WI38 (cell line): ENCODE results near the gene MYO1D.
"Not testable (repeated sequence)": the region's sequence is repeated elsewhere in the genome, so short reads cannot be mapped to it uniquely, and the experiment has no call there.

ENCODE experiments used
- H3K4me3 ChIP-seq: 2 replicates; pipeline ENCODE4 v1.5.1; 2011; ENCODE audit warnings: low read depth, mild to moderate bottlenecking, control low read depth, low read length
- TF ChIP-seq, protein P1 (sequence below): IDR thresholded peaks from 2 replicates; pipeline ENCODE4 v1.5.1; 2012; ENCODE audit warnings: low read depth, mild to moderate bottlenecking, control low read depth, low read length

MYO1D gene

DNA sequence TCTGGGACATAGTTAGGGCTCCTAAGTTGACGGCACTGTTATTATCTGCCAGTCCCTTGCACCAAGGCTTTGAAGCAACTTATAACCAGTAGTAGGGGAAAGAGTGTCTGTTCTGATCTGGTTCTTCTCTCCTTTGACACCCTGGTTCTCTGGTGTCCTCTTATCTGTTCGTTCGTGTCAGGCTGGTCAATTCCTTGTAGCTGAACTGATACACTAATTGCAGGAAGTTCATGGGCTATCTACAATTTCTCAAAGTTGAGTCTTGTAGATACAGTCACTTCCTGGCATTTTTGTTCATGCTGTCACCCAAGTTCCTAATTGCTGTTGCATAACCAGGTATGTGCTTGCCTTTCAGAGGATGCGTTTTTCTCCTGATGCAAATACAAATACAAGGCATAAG, 17.3 kb upstream of the MYO1D start:
- H3K4me3 ChIP-seq, result no peak overlapping the region
- TF ChIP-seq, protein P1, sequence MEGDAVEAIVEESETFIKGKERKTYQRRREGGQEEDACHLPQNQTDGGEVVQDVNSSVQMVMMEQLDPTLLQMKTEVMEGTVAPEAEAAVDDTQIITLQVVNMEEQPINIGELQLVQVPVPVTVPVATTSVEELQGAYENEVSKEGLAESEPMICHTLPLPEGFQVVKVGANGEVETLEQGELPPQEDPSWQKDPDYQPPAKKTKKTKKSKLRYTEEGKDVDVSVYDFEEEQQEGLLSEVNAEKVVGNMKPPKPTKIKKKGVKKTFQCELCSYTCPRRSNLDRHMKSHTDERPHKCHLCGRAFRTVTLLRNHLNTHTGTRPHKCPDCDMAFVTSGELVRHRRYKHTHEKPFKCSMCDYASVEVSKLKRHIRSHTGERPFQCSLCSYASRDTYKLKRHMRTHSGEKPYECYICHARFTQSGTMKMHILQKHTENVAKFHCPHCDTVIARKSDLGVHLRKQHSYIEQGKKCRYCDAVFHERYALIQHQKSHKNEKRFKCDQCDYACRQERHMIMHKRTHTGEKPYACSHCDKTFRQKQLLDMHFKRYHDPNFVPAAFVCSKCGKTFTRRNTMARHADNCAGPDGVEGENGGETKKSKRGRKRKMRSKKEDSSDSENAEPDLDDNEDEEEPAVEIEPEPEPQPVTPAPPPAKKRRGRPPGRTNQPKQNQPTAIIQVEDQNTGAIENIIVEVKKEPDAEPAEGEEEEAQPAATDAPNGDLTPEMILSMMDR, result no peak

DNA sequence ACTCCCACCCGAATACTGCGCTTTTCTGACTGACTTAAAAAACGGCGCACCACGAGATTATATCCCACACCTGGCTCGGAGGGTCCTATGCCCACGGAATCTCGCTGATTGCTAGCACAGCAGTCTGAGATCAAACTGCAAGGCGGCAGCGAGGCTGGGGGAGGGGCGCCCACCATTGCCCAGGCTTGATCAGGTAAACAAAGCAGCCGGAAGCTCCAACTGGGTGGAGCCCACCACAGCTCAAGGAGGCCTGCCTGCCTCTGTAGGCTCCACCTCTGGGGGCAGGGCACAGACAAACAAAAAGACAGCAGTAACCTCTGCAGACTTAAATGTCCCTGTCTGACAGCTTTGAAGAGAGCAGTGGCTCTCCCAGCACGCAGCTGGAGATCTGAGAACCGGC, 10.5 kb upstream of the MYO1D start:
- not testable (repeated sequence) for H3K4me3 ChIP-seq

DNA sequence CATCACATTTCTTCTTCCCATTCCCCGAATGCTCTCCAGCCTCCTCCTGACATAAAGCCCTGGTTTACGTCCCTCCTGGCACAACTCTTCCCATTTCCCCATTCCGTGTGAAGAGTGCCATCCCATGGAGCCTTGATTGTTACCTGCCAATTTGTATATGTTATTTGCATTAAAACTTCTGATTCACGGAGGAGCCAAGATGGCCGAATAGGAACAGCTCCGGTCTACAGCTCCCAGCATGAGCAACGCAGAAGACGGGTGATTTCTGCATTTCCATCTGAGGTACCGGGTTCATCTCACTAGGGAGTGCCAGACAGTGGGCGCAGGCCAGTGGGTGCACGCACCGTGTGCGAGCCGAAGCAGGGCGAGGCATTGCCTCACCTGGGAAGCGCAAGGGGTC, 10.0 kb upstream of the MYO1D start:
- H3K4me3 ChIP-seq, result not testable (repeated sequence)

DNA sequence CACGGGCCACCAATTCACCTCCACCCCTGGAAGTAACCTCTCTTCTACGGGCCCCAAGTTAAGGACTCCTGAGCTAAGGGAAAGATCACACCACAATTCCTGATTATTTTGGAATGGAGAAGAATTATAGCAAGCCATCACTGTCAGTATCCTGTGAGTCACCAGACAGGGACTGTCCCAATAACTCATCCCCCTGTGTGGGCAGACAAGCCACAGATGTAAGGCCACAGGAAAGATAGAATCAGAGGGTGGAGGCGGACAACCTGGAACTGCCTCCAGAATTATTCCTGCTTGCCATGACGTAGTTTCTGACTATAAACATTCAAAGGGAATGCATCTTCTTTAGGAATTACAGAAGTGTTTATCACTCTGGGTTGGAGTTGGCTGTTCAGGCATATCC, 5.8 kb upstream of the MYO1D start:
- H3K4me3 ChIP-seq, result no peak overlapping the region
- TF ChIP-seq, protein P1, result no peak

DNA sequence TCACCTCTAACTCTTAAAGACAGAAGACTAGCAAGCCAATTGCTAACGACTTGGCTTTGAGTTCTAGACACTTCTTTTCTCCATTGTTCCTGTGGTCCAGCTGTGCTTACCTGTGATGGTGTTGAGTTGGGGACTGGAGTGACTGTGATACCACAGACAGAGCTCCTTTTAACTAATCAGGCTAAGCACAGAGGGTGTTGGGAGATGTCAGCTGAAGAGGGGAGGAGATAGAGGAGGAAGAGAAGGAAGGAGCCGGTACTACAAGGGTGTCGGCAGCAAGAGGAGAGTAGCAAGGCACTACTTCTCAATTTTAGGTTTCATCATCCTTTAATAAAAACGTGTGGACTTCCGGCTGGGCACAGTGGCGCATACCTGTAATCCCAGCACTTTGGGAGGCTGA, 5.1 kb upstream of the MYO1D start:
- no peak overlapping the region for H3K4me3 ChIP-seq
- TF ChIP-seq, protein P1, result no peak

DNA sequence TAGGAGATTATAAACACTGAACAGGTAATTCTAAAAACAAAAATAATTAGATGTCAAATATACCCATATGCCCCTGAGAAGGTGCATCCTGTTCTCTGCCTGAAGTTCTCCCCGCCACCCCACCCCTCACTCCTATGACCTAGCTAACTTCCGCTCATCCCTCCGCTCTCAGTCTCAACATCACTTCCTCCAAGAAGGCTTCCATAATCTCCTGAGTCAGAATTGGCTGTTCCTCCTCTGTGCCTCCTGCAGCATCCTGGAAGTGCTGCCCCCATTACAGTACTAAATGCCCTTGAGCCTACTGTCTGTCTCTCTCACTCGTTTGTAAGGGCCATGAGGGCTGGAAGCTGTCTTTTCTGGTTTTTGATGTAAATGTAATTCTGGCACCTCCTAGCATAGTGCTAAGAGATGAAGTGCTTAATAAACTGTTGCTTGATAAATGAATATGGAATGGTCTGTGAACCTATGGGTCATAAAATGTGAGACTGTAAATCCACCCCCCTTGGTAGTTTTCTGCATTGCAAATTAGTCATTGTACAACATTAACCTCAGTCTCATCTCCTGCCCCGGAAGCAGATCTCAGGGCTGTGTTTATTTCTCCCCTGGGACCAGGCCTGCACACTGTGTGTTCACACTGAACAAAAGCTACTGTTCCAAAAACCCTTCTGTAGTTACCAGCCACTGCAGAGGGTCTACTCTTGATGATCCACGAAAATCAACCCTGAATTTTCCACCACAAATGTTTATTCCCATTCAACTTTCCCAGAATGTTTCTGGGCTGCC, 3.9 kb upstream of the MYO1D start:
- TF ChIP-seq, protein P1, result no peak
- no peak overlapping the region for H3K4me3 ChIP-seq

DNA sequence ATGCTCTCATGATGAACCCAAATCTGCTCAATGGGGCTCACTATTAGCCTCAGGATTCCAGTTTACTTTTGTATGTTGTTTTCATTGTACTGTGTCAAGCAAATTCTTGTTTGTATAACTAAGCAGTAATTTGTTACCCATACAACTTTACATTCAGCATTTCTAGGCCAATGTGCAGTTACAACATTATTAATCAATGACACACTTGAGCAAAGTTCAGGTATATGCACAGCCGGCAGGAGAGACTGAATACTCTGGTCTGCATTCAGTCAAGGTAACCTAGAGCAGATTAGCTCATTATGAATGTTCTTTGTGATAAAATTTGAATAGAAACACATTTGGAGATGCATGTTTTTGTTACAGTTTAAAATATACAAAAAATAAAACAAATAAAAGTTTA, 2.2 kb upstream of the MYO1D start:
- no peak overlapping the region for H3K4me3 ChIP-seq
- TF ChIP-seq, protein P1, result no peak

DNA sequence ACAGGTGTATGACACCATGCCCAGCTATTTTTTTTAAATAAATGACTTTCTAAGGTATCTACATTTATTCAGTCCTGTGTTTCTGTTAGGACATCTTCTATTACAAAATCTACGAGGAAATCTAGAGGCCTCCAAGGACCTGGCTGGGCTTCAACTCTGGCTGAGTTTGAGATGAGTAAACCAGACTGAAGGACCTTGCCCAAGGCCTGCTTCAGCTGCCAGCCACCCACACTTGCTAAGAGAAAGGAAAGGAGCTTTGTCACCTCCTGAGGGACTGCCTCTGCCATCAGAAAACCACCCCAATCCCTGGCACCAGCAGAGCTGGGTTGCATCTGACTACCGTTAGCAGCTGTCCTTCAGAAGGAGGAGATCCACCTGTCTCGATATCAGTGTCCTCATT, 1.3 kb upstream of the MYO1D start:
- TF ChIP-seq, protein P1, result no peak
- H3K4me3 ChIP-seq, result no peak overlapping the region
